Measurements from ENCODE around the gene ZNF491.
A peak's percentile ranks its signal among the peaks of the same experiment; 100 is the strongest.

Gene ZNF491

DNA sequence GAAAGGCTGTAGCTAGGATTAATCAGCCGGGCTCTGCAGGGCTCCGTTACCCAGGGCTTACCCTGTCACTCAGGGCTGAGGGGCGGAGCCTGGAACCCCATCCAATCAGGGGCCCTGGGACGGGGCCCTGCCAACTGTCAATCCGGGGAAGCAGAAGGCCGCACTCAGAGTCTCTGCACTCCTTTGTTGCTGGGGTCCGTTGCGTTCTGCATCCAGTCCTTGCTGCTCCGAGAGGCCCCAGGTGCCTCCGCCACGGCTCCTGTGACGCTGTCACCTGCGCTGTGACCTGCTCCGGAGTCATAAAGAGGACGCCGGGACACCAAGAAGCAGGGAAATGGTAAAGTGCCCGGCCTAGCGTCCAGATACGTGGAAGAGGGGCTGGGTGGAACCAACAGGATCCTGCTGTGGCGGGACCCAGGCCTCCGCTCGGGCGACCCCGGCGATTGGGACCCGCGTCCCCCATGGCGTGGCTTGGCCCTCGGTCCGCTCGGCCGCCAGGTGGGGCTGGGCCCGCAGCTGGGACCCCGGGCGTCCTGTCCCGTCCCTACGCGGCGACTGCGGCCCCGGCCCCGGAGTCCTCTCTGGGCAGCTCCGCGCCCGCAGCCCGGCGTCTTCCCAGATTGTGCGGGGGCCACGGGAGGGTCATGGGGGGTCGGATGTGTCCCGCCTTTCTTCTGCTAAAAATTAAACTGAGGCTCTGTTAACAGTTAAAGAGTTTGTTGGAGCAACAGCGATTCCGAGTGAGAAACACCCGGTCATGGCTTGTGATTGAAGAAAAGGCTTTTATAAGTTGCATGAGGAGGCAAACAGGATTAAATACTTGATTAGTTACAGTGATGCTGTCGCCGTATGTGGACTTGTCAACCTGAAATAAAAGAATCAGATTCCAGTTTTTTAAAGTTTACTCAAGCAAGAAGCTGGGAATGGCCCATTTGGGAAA, at the start of gene ZNF491:
Gene ZNF491 (plus strand): TSS at position 133 of the 940 bp plus-strand sequence. CDS start 7,431 bp downstream, outside the sequence.
- TF ChIP-seq RAD21 (IDR thresholded peaks at IDR 0.05; ENCODE audit: low read depth): no peak
- no peak for TF ChIP-seq EP300 (IDR thresholded peaks at IDR 0.05; ENCODE audit: borderline replicate concordance)
- TF ChIP-seq TEAD4 (IDR thresholded peaks at IDR 0.05): no peak
- TF ChIP-seq, protein P1, sequence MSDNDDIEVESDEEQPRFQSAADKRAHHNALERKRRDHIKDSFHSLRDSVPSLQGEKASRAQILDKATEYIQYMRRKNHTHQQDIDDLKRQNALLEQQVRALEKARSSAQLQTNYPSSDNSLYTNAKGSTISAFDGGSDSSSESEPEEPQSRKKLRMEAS (IDR thresholded peaks at IDR 0.05): no peak
- TF ChIP-seq TAF1 (IDR thresholded peaks at IDR 0.05; ENCODE audit: low read depth): peak; percentile 51; the same call in 1 of the 2 replicates
- no peak for TF ChIP-seq USF1 (IDR thresholded peaks at IDR 0.05)
- TF ChIP-seq ZBTB7A (IDR thresholded peaks at IDR 0.05; ENCODE audit: low read depth): peak; percentile 93
- no peak for TF ChIP-seq YY1 (IDR thresholded peaks at IDR 0.05; ENCODE audit: low read depth)
- no peak for TF ChIP-seq REST (IDR thresholded peaks at IDR 0.05; ENCODE audit: low read depth)
- no peak for TF ChIP-seq TCF12 (IDR thresholded peaks at IDR 0.05; ENCODE audit: low read depth)
- TF ChIP-seq CEBPB (IDR thresholded peaks at IDR 0.05): no peak
- no peak for TF ChIP-seq NFIC (IDR thresholded peaks at IDR 0.05)
- no peak for TF ChIP-seq FOXM1 (IDR thresholded peaks at IDR 0.05; ENCODE audit: borderline replicate concordance, low read depth)
- TF ChIP-seq EGR1 (IDR thresholded peaks at IDR 0.05): no peak
- TF ChIP-seq CREB1 (IDR thresholded peaks at IDR 0.05; ENCODE audit: low read depth): 0 out of 2 replicates have a peak, but pooled peaks have one; percentile 26

DNA sequence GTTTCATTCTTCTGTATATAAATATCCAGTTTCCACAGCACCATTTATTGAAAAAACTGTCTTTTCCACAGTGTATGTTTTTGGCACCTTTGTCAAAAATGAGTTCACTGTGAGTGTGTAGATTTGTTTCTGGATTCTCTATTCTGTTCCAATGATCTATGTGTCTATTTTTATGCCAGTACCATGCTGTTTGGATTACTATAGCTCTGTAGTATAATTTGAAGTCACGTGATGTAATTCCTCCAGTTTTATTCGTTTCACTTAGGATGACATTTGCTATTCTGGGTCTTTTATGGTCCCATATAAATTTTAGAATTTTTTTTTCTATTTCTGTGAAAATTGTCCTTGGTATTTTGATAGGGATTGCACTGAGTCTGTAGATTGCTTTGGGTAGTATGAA, 48.6 kb upstream of the ZNF491 start:
- TF ChIP-seq REST (IDR thresholded peaks at IDR 0.05; ENCODE audit: low read depth) (no peak), TCF12 (IDR thresholded peaks at IDR 0.05; ENCODE audit: low read depth) (no peak), EGR1 (IDR thresholded peaks at IDR 0.05) (no peak), CREB1 (IDR thresholded peaks at IDR 0.05; ENCODE audit: low read depth) (no peak), RAD21 (IDR thresholded peaks at IDR 0.05; ENCODE audit: low read depth) (no peak)
- TF ChIP-seq, protein P1 (IDR thresholded peaks at IDR 0.05): no peak

- TF ChIP-seq, protein P1 (IDR thresholded peaks at IDR 0.05): no peak
- TF ChIP-seq RAD21 (IDR thresholded peaks at IDR 0.05; ENCODE audit: low read depth) (no peak), NFIC (IDR thresholded peaks at IDR 0.05) (no peak), TCF12 (IDR thresholded peaks at IDR 0.05; ENCODE audit: low read depth) (no peak), REST (IDR thresholded peaks at IDR 0.05; ENCODE audit: low read depth) (no peak), TEAD4 (IDR thresholded peaks at IDR 0.05) (no peak), EP300 (IDR thresholded peaks at IDR 0.05; ENCODE audit: borderline replicate concordance) (no peak), CREB1 (IDR thresholded peaks at IDR 0.05; ENCODE audit: low read depth) (no peak), ZBTB7A (IDR thresholded peaks at IDR 0.05; ENCODE audit: low read depth) (no peak), TAF1 (IDR thresholded peaks at IDR 0.05; ENCODE audit: low read depth) (no peak), FOXM1 (IDR thresholded peaks at IDR 0.05; ENCODE audit: borderline replicate concordance, low read depth) (no peak), EGR1 (IDR thresholded peaks at IDR 0.05) (no peak), CEBPB (IDR thresholded peaks at IDR 0.05) (no peak), USF1 (IDR thresholded peaks at IDR 0.05) (no peak), YY1 (IDR thresholded peaks at IDR 0.05; ENCODE audit: low read depth) (no peak)
Observed at GRCh38 chr19:11752244-11752736, 46.0 kb upstream of the ZNF491 start.
